MM.1S (cell line): ENCODE results near the gene RCC2.

Source experiments
- DNase-seq: peaks from one replicate; pipeline ENCODE4 v3.0.0-alpha.2; 2015
- H2AFZ ChIP-seq: fragments of 300-600 bp; sonication (generic); 2 replicates; pipeline ENCODE4 v1.6.0; 2016; ENCODE audit warnings: antibody characterized with exemption, low read length
- H3F3A ChIP-seq: fragments of 300-600 bp; sonication (generic); 2 replicates; pipeline ENCODE4 v1.6.1; 2016; ENCODE audit warnings: mild to moderate bottlenecking, antibody characterized with exemption, low read length, moderate library complexity, mixed read lengths; ENCODE audit not compliant: insufficient read depth
- H3K27ac ChIP-seq: fragments of 300-600 bp; sonication (generic); 2 replicates; pipeline ENCODE4 v1.5.1; 2016; ENCODE audit warnings: mild to moderate bottlenecking, low read length
- H3K27me3 ChIP-seq: fragments of 300-600 bp; sonication (generic); replicated peaks from 2 replicates; pipeline ENCODE4 v1.6.0; 2016; ENCODE audit warnings: low read length; ENCODE audit not compliant: insufficient read depth
- H3K36me3 ChIP-seq: fragments of 300-600 bp; sonication (generic); replicated peaks from 2 replicates; pipeline ENCODE4 v1.6.1; 2016; ENCODE audit warnings: mild to moderate bottlenecking, low read length, mixed read lengths; ENCODE audit not compliant: insufficient read depth
- H3K4me1 ChIP-seq: fragments of 300-600 bp; sonication (generic); 2 replicates; pipeline ENCODE4 v1.6.1; 2016; ENCODE audit warnings: low read length, mixed read lengths
- H3K4me2 ChIP-seq: fragments of 300-600 bp; sonication (generic); 2 replicates; pipeline ENCODE4 v1.6.0; 2016; ENCODE audit warnings: low read depth, low read length
- H3K4me3 ChIP-seq: fragments of 300-600 bp; sonication (generic); 2 replicates; pipeline ENCODE4 v1.5.1; 2016; ENCODE audit warnings: low read length, mixed read lengths
- H3K79me2 ChIP-seq: fragments of 300-600 bp; sonication (generic); 2 replicates; pipeline ENCODE4 v1.6.1; 2016; ENCODE audit warnings: mixed run types, low read length, mixed read lengths
- H3K9ac ChIP-seq: fragments of 300-600 bp; sonication (generic); 2 replicates; pipeline ENCODE4 v1.6.1; 2016; ENCODE audit warnings: low read length, mixed read lengths
- H3K9me2 ChIP-seq: fragments of 300-600 bp; sonication (generic); replicated peaks from 2 replicates; pipeline ENCODE4 v1.6.1; 2016; ENCODE audit warnings: mild to moderate bottlenecking, low read length, mixed read lengths; ENCODE audit not compliant: insufficient read depth
- H3K9me3 ChIP-seq: fragments of 300-600 bp; sonication (generic); replicated peaks from 2 replicates; pipeline ENCODE4 v1.6.1; 2016; ENCODE audit warnings: mild to moderate bottlenecking, low read length, mixed read lengths; ENCODE audit not compliant: insufficient read depth
- H4K20me1 ChIP-seq: fragments of 300-600 bp; sonication (generic); 2 replicates; pipeline ENCODE4 v1.6.1; 2016; ENCODE audit warnings: mild to moderate bottlenecking, low read length, moderate library complexity, mixed read lengths; ENCODE audit not compliant: insufficient read depth
- EZH2 ChIP-seq: fragments of 300-600 bp; sonication (generic); optimal IDR thresholded peaks from 2 replicates; pipeline ENCODE3; 2017; ENCODE audit warnings: low read depth, mild to moderate bottlenecking, antibody characterized with exemption, low read length, mixed read lengths
- EZH2phosphoT487 ChIP-seq: fragments of 300-600 bp; sonication (generic); IDR thresholded peaks from 2 replicates; pipeline ENCODE4 v1.6.1; 2018; ENCODE audit warnings: antibody characterized with exemption, low read length
- TF ChIP-seq, protein P1 (sequence below): fragments of 300-600 bp; sonication (generic); IDR thresholded peaks from 2 replicates; pipeline ENCODE4 v1.5.1; 2016; ENCODE audit warnings: antibody characterized with exemption, low read length, mixed read lengths

Gene RCC2

DNA sequence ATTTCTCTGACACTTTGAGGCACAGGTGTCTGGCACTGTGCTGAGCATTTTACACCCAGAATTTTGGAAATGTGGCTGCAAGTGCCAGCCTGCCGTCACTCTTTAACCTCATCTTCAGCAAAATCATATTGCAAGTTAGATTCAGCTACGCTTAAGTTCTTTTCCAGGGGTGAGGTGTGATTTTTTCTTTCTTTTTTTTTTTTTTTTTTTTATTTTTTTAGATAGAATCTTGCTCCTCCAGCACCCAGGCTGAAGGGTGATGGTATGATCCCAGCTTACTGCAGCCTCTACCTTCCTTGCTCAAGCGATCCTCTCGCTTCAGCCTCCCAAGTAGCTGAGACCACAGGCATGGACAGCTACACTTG lies 2.5 kb upstream of the RCC2 start:
- H3K4me3 ChIP-seq: 0 out of 2 replicates have a peak overlapping the region, but pooled peaks have one; percentile 5

DNA sequence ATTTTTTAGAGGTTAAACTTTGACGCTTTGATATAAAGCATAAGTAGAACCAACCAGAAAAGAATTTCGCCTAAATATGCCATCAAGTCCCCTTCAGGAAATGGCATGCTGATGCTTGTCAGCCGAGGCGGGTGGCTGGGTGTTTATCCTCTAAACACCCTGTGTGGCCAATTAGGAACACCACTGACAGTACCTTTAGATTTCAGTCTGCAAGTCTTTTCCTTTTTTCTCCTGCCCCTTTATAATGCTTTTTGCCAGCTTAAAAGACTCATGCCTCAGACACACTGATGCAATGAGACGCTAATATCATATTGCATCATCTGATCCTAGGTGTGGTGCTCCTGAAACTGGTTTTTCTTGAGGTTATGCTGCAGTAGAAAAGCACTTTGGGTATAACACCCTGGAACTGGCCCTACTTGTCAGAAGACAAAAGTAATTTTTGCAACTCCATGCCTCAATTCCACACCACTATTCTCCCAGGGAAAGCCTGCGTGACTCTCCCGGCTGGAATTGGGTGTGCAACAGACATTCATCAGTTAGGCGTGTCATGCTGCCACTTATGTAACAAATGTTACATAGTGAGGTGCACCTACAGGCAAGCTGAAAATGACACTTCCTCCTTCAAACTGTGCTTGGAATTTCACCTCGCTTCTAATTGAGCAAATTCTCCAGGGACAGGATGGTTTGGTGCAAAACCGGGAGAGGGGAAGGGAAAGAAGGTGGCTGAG lies 2.0 kb upstream of the RCC2 start:
- Histone ChIP-seq H3K9ac (peak overlapping the region; percentile 4; the same call in 1 of the 2 replicates), H3K79me2 (peaks cover 20% of the 10 kb centered on the region), H4K20me1 (peaks cover 7% of the 10 kb centered on the region; the same call in 1 of the 2 replicates), H3F3A (peaks cover 30% of the 10 kb centered on the region), H3K4me3 (0 out of 2 replicates have a peak overlapping the region, but pooled peaks have one; percentile 5), H3K27ac (peak overlapping the region; percentile 61; the same call in 1 of the 2 replicates), H3K36me3 (no peaks in the 10 kb centered on the region), H3K9me2 (no peaks in the 10 kb centered on the region), H3K27me3 (no peaks in the 10 kb centered on the region), H3K9me3 (no peaks in the 10 kb centered on the region), H2AFZ (no peak overlapping the region), H3K4me1 (peaks cover 28% of the 10 kb centered on the region), H3K4me2 (peak overlapping the region; percentile 42)
- peak; percentile 59 for DNase-seq
- TF ChIP-seq, protein P1, sequence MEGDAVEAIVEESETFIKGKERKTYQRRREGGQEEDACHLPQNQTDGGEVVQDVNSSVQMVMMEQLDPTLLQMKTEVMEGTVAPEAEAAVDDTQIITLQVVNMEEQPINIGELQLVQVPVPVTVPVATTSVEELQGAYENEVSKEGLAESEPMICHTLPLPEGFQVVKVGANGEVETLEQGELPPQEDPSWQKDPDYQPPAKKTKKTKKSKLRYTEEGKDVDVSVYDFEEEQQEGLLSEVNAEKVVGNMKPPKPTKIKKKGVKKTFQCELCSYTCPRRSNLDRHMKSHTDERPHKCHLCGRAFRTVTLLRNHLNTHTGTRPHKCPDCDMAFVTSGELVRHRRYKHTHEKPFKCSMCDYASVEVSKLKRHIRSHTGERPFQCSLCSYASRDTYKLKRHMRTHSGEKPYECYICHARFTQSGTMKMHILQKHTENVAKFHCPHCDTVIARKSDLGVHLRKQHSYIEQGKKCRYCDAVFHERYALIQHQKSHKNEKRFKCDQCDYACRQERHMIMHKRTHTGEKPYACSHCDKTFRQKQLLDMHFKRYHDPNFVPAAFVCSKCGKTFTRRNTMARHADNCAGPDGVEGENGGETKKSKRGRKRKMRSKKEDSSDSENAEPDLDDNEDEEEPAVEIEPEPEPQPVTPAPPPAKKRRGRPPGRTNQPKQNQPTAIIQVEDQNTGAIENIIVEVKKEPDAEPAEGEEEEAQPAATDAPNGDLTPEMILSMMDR: 0 out of 2 replicates have a peak, but pooled peaks have one; percentile 5
- TF ChIP-seq EZH2phosphoT487: no peak
- no peak for TF ChIP-seq EZH2

More for the DNA sequence above, 2.5 kb upstream of the RCC2 start:
- H4K20me1 ChIP-seq: peaks cover 3% of the 10 kb centered on the region; the same call in 1 of the 2 replicates
- H3K27me3 ChIP-seq: no peaks in the 10 kb centered on the region
- peak overlapping the region; percentile 61; the same call in 1 of the 2 replicates for H3K27ac ChIP-seq
- H3K4me2 ChIP-seq: peak overlapping the region; percentile 42; the same call in 1 of the 2 replicates
- H3K9me2 ChIP-seq: no peaks in the 10 kb centered on the region
- no peaks in the 10 kb centered on the region for H3K36me3 ChIP-seq
- H3K4me1 ChIP-seq: peaks cover 25% of the 10 kb centered on the region
- TF ChIP-seq EZH2phosphoT487 (no peak), EZH2 (no peak)
- TF ChIP-seq, protein P1: no peak
- peaks cover 30% of the 10 kb centered on the region for H3F3A ChIP-seq
- no peaks in the 10 kb centered on the region for H3K9me3 ChIP-seq
- H2AFZ ChIP-seq: no peak overlapping the region
- H3K79me2 ChIP-seq: peaks cover 15% of the 10 kb centered on the region
- DNase-seq: no peak
- H3K9ac ChIP-seq: peak overlapping the region; percentile 4; the same call in 1 of the 2 replicates

DNA sequence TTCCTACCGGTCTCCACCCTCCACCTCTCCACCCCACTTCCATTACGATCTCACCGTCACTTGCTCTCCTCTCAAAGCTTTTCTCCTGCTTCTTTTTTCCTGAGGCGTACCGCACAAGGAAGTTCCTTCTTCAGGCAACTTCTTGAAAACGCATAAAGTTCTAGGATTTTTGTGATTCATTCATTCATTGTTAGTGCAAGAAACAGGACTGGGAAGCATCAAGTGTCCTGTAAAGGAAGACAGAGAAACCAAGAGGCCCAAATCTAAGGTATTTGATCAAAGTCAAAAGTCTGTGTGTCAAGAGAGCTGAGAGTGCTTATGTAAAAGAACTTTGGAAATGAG lies 1.3 kb upstream of the RCC2 start:
- H3K4me1 ChIP-seq: peaks cover 28% of the 10 kb centered on the region

More for the DNA sequence above, 1.3 kb upstream of the RCC2 start:
- peak overlapping the region; percentile 61; the same call in 1 of the 2 replicates for H3K27ac ChIP-seq
- TF ChIP-seq, protein P1: no peak
- no peak for TF ChIP-seq EZH2
- TF ChIP-seq EZH2phosphoT487: no peak
- no peaks in the 10 kb centered on the region for H3K27me3 ChIP-seq
- no peaks in the 10 kb centered on the region for H3K9me2 ChIP-seq
- H3K79me2 ChIP-seq: peaks cover 27% of the 10 kb centered on the region
- peaks cover 12% of the 10 kb centered on the region; the same call in 1 of the 2 replicates for H4K20me1 ChIP-seq
- H3K4me2 ChIP-seq: peak overlapping the region; percentile 42; the same call in 1 of the 2 replicates
- no peak overlapping the region for H3K4me3 ChIP-seq
- DNase-seq: no peak
- no peaks in the 10 kb centered on the region for H3K9me3 ChIP-seq
- no peak overlapping the region for H2AFZ ChIP-seq
- peaks cover 30% of the 10 kb centered on the region for H3F3A ChIP-seq
- H3K9ac ChIP-seq: no peak overlapping the region
- no peaks in the 10 kb centered on the region for H3K36me3 ChIP-seq
